Neutrophil (primary cell): ENCODE measurements around the gene SMYD3.

Experiments used
- H3K27ac ChIP-seq: fragments of 200-600 bp; sonication (generic); 2 replicates; pipeline ENCODE4 v1.5.1; 2016; ENCODE audit warnings: mild to moderate bottlenecking, moderate library complexity
- H3K27me3 ChIP-seq: fragments of 200-600 bp; sonication (generic); 2 replicates; pipeline ENCODE4 v1.6.0; 2016; ENCODE audit warnings: mild to moderate bottlenecking
- H3K36me3 ChIP-seq: fragments of 200-600 bp; sonication (generic); 2 replicates; pipeline ENCODE4 v1.5.1; 2017
- H3K4me1 ChIP-seq, 2 experiments: fragments of 200-600 bp in 1 of 2; sonication (generic) in 1 of 2; 1 replicate in 1 of 2; 2 replicates in 1 of 2; pipeline versions ENCODE4 v1.5.1 to v1.6.1; 2013 to 2016; ENCODE audit warnings: low read depth in 1 of 2, low read length in 1 of 2, mild to moderate bottlenecking in 1 of 2, moderate library complexity in 1 of 2; ENCODE audit not compliant: control insufficient read depth in 1 of 2, insufficient read depth in 1 of 2
- H3K4me3 ChIP-seq, 2 experiments: fragments of 200-600 bp in 1 of 2; sonication (generic) in 1 of 2; 1 replicate in 1 of 2; 2 replicates in 1 of 2; pipeline ENCODE4 v1.5.1; 2013 to 2016; ENCODE audit warnings: low read depth in 1 of 2, low read length in 1 of 2, mild to moderate bottlenecking in 1 of 2, moderate library complexity in 1 of 2
- H3K9me3 ChIP-seq: fragments of 200-600 bp; sonication (generic); 2 replicates; pipeline ENCODE4 v1.5.1; 2016
- CTCF ChIP-seq: fragments of 200-600 bp; sonication (generic); IDR thresholded peaks from 2 replicates; pipeline ENCODE4 v1.5.1; 2016; ENCODE audit warnings: antibody characterized with exemption

The SMYD3 gene

DNA sequence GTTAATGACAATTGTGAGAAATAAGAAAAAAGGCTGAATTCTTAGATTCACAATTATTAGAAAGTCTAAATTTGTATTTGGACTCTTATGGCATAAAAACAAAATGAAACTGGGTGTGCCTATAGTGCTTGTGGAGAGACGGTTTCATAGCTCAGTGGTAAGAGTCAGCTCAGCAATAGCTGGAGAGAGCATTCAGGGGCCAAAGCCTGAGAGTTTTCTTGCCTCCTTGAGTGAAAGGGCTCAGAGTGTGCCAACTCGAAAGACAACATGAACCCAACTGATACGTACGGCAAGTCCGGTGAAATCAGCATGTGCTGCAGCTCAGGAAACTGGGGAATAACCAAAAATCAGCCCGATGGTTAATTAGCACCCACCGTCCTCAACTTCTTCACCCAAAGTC, 577.9 kb downstream of the SMYD3 start:
- TF ChIP-seq CTCF: no peak
- no peaks in the 10 kb centered on the region for H3K4me1 ChIP-seq
- no peaks in the 10 kb centered on the region for H3K27me3 ChIP-seq
- H3K36me3 ChIP-seq: no peaks in the 10 kb centered on the region
- H3K4me3 ChIP-seq: no peak overlapping the region
- no peaks in the 10 kb centered on the region for H3K9me3 ChIP-seq
- H3K27ac ChIP-seq: no peak overlapping the region

- no peak overlapping the region for H3K27ac ChIP-seq
- H3K36me3 ChIP-seq: no peaks in the 10 kb centered on the region
- H3K4me1 ChIP-seq: no peaks in the 10 kb centered on the region
- no peak for TF ChIP-seq CTCF
- H3K4me3 ChIP-seq: no peak overlapping the region
- no peaks in the 10 kb centered on the region for H3K9me3 ChIP-seq
- H3K27me3 ChIP-seq: no peaks in the 10 kb centered on the region
Measured at GRCh38 chr1:245926888-245927287, 580.2 kb downstream of the SMYD3 start.

DNA sequence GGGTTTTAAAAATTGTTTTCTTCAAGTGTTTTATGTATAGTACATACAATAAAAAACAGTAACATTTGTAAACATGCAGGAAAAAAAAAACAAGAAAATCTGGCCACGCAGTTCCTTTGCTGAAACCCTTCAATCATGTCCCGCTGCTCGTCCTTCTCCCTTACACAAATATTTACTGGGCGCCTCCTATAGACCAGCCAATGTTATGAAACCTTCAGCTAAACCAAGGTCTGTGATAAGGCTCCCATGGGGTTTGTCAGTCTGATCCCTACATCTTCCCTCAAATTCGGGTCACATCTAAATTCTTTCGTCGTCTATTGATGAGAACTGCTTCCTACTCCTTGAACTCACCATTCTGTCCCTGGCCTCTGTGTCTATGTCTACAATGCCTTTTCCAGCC, 583.9 kb downstream of the SMYD3 start:
- H3K27me3 ChIP-seq: no peaks in the 10 kb centered on the region
- no peaks in the 10 kb centered on the region for H3K4me1 ChIP-seq
- no peaks in the 10 kb centered on the region for H3K9me3 ChIP-seq
- H3K36me3 ChIP-seq: no peaks in the 10 kb centered on the region
- TF ChIP-seq CTCF: no peak
- no peak overlapping the region for H3K27ac ChIP-seq
- H3K4me3 ChIP-seq: no peak overlapping the region

GRCh38 chr1:245921417-245921816, 585.7 kb downstream of the SMYD3 start:
- no peaks in the 10 kb centered on the region for H3K36me3 ChIP-seq
- no peaks in the 10 kb centered on the region for H3K9me3 ChIP-seq
- no peaks in the 10 kb centered on the region for H3K4me1 ChIP-seq
- no peak overlapping the region for H3K4me3 ChIP-seq
- no peak for TF ChIP-seq CTCF
- no peaks in the 10 kb centered on the region for H3K27me3 ChIP-seq
- no peak overlapping the region for H3K27ac ChIP-seq

- Histone ChIP-seq H3K27ac (no peak overlapping the region), H3K4me3 (no peak overlapping the region), H3K9me3 (no peaks in the 10 kb centered on the region), H3K36me3 (no peaks in the 10 kb centered on the region), H3K27me3 (no peaks in the 10 kb centered on the region), H3K4me1 (no peaks in the 10 kb centered on the region)
- no peak for TF ChIP-seq CTCF
Measured at GRCh38 chr1:245917403-245917802, 589.7 kb downstream of the SMYD3 start.

DNA sequence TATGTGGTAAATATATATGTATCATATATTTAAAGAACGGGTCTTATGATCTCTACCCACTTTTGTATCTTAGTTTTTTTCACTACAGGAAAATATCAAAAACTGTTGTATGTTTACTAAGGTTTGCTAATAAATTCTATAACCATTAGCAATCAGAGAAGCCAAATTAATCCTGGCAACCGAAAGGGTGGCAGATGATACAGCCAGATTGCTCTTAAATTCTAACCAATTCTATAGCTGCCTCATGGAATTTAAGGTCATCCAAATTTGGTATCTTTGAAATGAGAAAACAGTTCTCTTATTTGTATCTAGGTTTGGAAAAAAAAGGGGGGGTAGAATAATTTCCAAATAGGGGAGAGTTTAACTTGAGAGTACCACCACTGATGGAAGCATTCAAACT, 591.2 kb downstream of the SMYD3 start:
- H3K36me3 ChIP-seq: no peaks in the 10 kb centered on the region
- no peak for TF ChIP-seq CTCF
- no peaks in the 10 kb centered on the region for H3K4me1 ChIP-seq
- no peak overlapping the region for H3K4me3 ChIP-seq
- H3K9me3 ChIP-seq: no peaks in the 10 kb centered on the region
- no peaks in the 10 kb centered on the region for H3K27me3 ChIP-seq
- no peak overlapping the region for H3K27ac ChIP-seq
